GM23248 (cell line): ENCODE measurements around the gene DHRS3. TPM values are rescaled to one million over a fixed set of nuclear protein-coding genes. Genes with fewer than 3 reads are reported as not detected.

ENCODE experiments used
- DNase-seq: peaks from one replicate; pipeline ENCODE4 v3.0.0-alpha.2; 2015
- H2AFZ ChIP-seq: fragments of 200-600 bp; sonication (generic); 2 replicates; pipeline ENCODE4 v1.6.1; 2016; ENCODE audit warnings: antibody characterized with exemption
- H3F3A ChIP-seq: fragments of 200-600 bp; sonication (generic); 2 replicates; pipeline ENCODE4 v1.6.1; 2016; ENCODE audit warnings: mild to moderate bottlenecking, antibody characterized with exemption, mixed run types; ENCODE audit not compliant: insufficient read depth
- H3K27ac ChIP-seq: fragments of 200-600 bp; sonication (generic); 2 replicates; pipeline ENCODE4 v1.5.1; 2016; ENCODE audit warnings: mild to moderate bottlenecking
- H3K27me3 ChIP-seq: fragments of 200-600 bp; sonication (generic); replicated peaks from 2 replicates; pipeline ENCODE4 v1.6.1; 2016; ENCODE audit warnings: mild to moderate bottlenecking; ENCODE audit not compliant: insufficient read depth
- H3K36me3 ChIP-seq: fragments of 200-600 bp; sonication (generic); 2 replicates; pipeline ENCODE4 v1.6.1; 2016; ENCODE audit warnings: low read depth, mild to moderate bottlenecking
- H3K4me1 ChIP-seq: fragments of 200-600 bp; sonication (generic); 2 replicates; pipeline ENCODE4 v1.6.1; 2016; ENCODE audit warnings: mild to moderate bottlenecking; ENCODE audit not compliant: insufficient read depth
- H3K4me2 ChIP-seq: fragments of 200-600 bp; sonication (generic); one replicate; pipeline ENCODE4 v1.6.1; 2016; ENCODE audit warnings: mild to moderate bottlenecking; ENCODE audit not compliant: unreplicated experiment
- H3K4me3 ChIP-seq: fragments of 200-600 bp; sonication (generic); 2 replicates; pipeline ENCODE4 v1.5.1; 2016; ENCODE audit warnings: mild to moderate bottlenecking
- H3K79me2 ChIP-seq: fragments of 200-600 bp; sonication (generic); 2 replicates; pipeline ENCODE4 v1.6.1; 2016; ENCODE audit warnings: mild to moderate bottlenecking; ENCODE audit not compliant: insufficient read depth
- H3K9ac ChIP-seq: fragments of 200-600 bp; sonication (generic); 2 replicates; pipeline ENCODE4 v1.6.1; 2016; ENCODE audit warnings: mild to moderate bottlenecking
- H3K9me2 ChIP-seq: fragments of 200-600 bp; sonication (generic); 2 replicates; pipeline ENCODE4 v1.6.1; 2016; ENCODE audit warnings: mixed run types, mild to moderate bottlenecking, moderate library complexity; ENCODE audit not compliant: insufficient read depth
- H3K9me3 ChIP-seq: fragments of 200-600 bp; sonication (generic); one replicate; pipeline ENCODE4 v1.6.1; 2017; ENCODE audit warnings: low read depth
- H4K20me1 ChIP-seq: fragments of 200-600 bp; sonication (generic); 2 replicates; pipeline ENCODE4 v1.6.0; 2016; ENCODE audit not compliant: insufficient read depth
- EZH2 ChIP-seq: fragments of 200-600 bp; sonication (generic); IDR thresholded peaks from 2 replicates; pipeline ENCODE4 v1.6.1; 2018; ENCODE audit warnings: antibody characterized with exemption, mild to moderate bottlenecking; ENCODE audit not compliant: insufficient read depth, poor library complexity, severe bottlenecking
- EZH2phosphoT487 ChIP-seq: fragments of 200-600 bp; sonication (generic); IDR thresholded peaks from 2 replicates; pipeline ENCODE4 v1.6.1; 2018; ENCODE audit warnings: antibody characterized with exemption, moderate library complexity, mild to moderate bottlenecking, low read depth; ENCODE audit not compliant: insufficient read depth
- WGBS, 2 experiments: methylation state at CpG; one replicate each; pipeline ENCODE4 v1.1.6; 2015 to 2017; ENCODE audit warnings: low lambda C conversion rate in 2 of 2, low coverage in 1 of 2; ENCODE audit errors: missing lambda C conversion rate in 2 of 2; 5-methylcytosine and 5-hydroxymethylcytosine counted together
- in situ Hi-C: fragments of 300-500 bp; cut with MboI; formaldehyde crosslinking; loops from 2 replicates; pipeline ENCODE4 v1.15.0; 2020
- polyA plus RNA-seq: library from polyadenylated mRNA; unstranded; fragments of >200 nt; fragmentation: Nextera tagmentation; extraction: Ambion mirVana; gene quantifications from 2 replicates; pipeline ENCODE4 v1.2.1, GENCODE V29; 2016
- total RNA-seq: library from RNA; depleted of rRNA; stranded (reverse); fragments of >200 nt; shearing (Covaris generic); gene quantifications from 2 replicates; pipeline ENCODE4 v1.2.3, GENCODE V29; 2014; rRNA removed

DHRS3 gene, protein sequence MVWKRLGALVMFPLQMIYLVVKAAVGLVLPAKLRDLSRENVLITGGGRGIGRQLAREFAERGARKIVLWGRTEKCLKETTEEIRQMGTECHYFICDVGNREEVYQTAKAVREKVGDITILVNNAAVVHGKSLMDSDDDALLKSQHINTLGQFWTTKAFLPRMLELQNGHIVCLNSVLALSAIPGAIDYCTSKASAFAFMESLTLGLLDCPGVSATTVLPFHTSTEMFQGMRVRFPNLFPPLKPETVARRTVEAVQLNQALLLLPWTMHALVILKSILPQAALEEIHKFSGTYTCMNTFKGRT
- 53.1 and 55.2 TPM in 2 replicates for total RNA-seq
- 120 and 123 TPM in 2 replicates for polyA plus RNA-seq

- Histone ChIP-seq H3K27ac (peak within 1 kb of the TSS; percentile 82), H4K20me1 (no peaks in the 10 kb centered on the region), H3K36me3 (no peaks in the 10 kb centered on the region), H3K79me2 (peaks cover 42% of the 10 kb centered on the region), H3K4me1 (peaks cover 25% of the 10 kb centered on the region), H3F3A (peaks cover 22% of the 10 kb centered on the region; the same call in 1 of the 2 replicates), H3K4me2 (peak within 1 kb of the TSS; percentile 94), H2AFZ (peak within 1 kb of the TSS; percentile 79), H3K9ac (peak within 1 kb of the TSS; percentile 88), H3K9me2 (no peaks in the 10 kb centered on the region), H3K27me3 (no peaks in the 10 kb centered on the region), H3K9me3 (no peaks in the 10 kb centered on the region), H3K4me3 (peak within 1 kb of the TSS; percentile 82)
- DNase-seq, result peak; percentile 82
- WGBS, 2 experiments, result 0 to 2% methylated on average over 67 to 69 of the region's 69 CpGs
- TF ChIP-seq EZH2 (no peak), EZH2phosphoT487 (no peak)
- in situ Hi-C loops, result loop anchor here (10.0 kb wide), 1 partner anchor 213 kb away; no protein-coding TSS in a partner anchor
Observed at GRCh38 chr1:12617901-12618660, at the start of gene DHRS3. DHRS3 (minus strand) TSS chr1:12618210; CDS start chr1:12617348, 862 bp downstream.

- Histone ChIP-seq H3K27ac (no peak overlapping the region), H4K20me1 (no peaks in the 10 kb centered on the region), H3K4me1 (no peaks in the 10 kb centered on the region), H3K4me2 (no peak overlapping the region), H3K4me3 (no peak overlapping the region), H3F3A (no peaks in the 10 kb centered on the region), H3K9ac (no peak overlapping the region), H3K9me3 (no peaks in the 10 kb centered on the region), H2AFZ (no peak overlapping the region), H3K79me2 (no peaks in the 10 kb centered on the region), H3K36me3 (no peaks in the 10 kb centered on the region), H3K9me2 (no peaks in the 10 kb centered on the region), H3K27me3 (no peaks in the 10 kb centered on the region)
- in situ Hi-C loops, result no loop called here
- 72 to 76% methylated on average over 15 of the region's 15 CpGs for WGBS, 2 experiments
- no peak for DNase-seq
- TF ChIP-seq EZH2 (no peak), EZH2phosphoT487 (no peak)
Observed at GRCh38 chr1:12666141-12666735, 48.2 kb upstream of the DHRS3 start.

- Histone ChIP-seq H3F3A (no peaks in the 10 kb centered on the region), H3K9ac (no peak overlapping the region), H3K36me3 (no peaks in the 10 kb centered on the region), H3K4me2 (no peak overlapping the region), H3K79me2 (no peaks in the 10 kb centered on the region), H3K4me1 (no peaks in the 10 kb centered on the region), H3K9me2 (no peaks in the 10 kb centered on the region), H2AFZ (no peak overlapping the region), H3K27ac (no peak overlapping the region), H3K9me3 (no peaks in the 10 kb centered on the region), H3K4me3 (no peak overlapping the region), H3K27me3 (no peaks in the 10 kb centered on the region), H4K20me1 (no peaks in the 10 kb centered on the region)
- in situ Hi-C loops, result no loop called here
- no peak for DNase-seq
- no peak for TF ChIP-seq EZH2phosphoT487
- no peak for TF ChIP-seq EZH2
- WGBS, 2 experiments, result 47 to 63% methylated on average over 4 of the region's 4 CpGs
Observed at GRCh38 chr1:12665511-12665910, 47.5 kb upstream of the DHRS3 start.

DNA sequence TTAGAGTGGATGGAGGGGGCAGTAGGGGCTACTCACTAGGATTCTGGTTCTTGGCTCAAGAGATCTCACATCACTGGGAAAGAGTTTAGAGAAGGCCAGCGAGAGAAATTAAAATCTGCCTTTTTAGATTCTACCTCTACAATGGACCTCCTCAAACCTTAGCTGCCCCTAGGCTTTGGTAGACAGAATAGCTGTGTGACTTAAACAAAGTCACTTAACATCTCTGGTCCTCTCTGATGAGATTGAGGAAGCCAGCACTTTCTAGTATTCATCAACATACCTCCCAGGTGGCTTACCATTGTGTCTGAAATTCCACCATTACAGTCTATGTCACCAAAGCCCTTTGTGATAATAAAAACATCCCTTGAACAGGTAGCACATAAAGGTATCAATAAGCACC is 44.5 kb upstream of the DHRS3 start:
- Histone ChIP-seq H3K36me3 (no peaks in the 10 kb centered on the region), H3K27ac (no peak overlapping the region), H2AFZ (no peak overlapping the region), H3K27me3 (no peaks in the 10 kb centered on the region), H3K4me2 (no peak overlapping the region), H3F3A (no peaks in the 10 kb centered on the region), H3K9me3 (no peaks in the 10 kb centered on the region), H4K20me1 (no peaks in the 10 kb centered on the region), H3K4me3 (no peak overlapping the region), H3K9me2 (no peaks in the 10 kb centered on the region), H3K9ac (no peak overlapping the region), H3K79me2 (no peaks in the 10 kb centered on the region), H3K4me1 (no peaks in the 10 kb centered on the region)
- 58 to 63% methylated on average over 1 of the region's 1 CpG for WGBS, 2 experiments
- DNase-seq, result no peak
- TF ChIP-seq EZH2 (no peak), EZH2phosphoT487 (no peak)
- in situ Hi-C loops, result no loop called here
